Cardiac muscle cell (in vitro differentiated cells and primary cell): ENCODE results near the gene CELF1. TPM values are rescaled to one million over a fixed set of nuclear protein-coding genes. Genes with fewer than 3 reads are reported as not detected.

ENCODE experiments used
- DNase-seq, 2 donors: peaks; one replicate each; pipeline versions ENCODE4 v3.0.0 to v3.0.0-alpha.2; 2010 to 2017; ENCODE audit warnings: low read depth in 1 of 2, low spot score in 1 of 2
- H3K27ac ChIP-seq: fragments of 200-600 bp; sonication (generic); 2 replicates; pipeline ENCODE4 v1.5.1; 2016
- H3K27me3 ChIP-seq: fragments of 200-600 bp; sonication (generic); 2 replicates; pipeline ENCODE4 v1.6.0; 2016; ENCODE audit warnings: control low read depth
- H3K36me3 ChIP-seq: fragments of 200-600 bp; sonication (generic); 2 replicates; pipeline ENCODE4 v1.5.1; 2016; ENCODE audit warnings: control low read depth
- H3K4me1 ChIP-seq: fragments of 200-600 bp; sonication (generic); 2 replicates; pipeline ENCODE4 v1.8.1; 2017; ENCODE audit warnings: low read depth, mild to moderate bottlenecking, mixed run types
- H3K4me3 ChIP-seq: fragments of 200-600 bp; sonication (generic); 2 replicates; pipeline ENCODE4 v1.5.1; 2016; ENCODE audit warnings: mild to moderate bottlenecking
- H3K9me3 ChIP-seq: fragments of 200-600 bp; sonication (generic); 2 replicates; pipeline ENCODE4 v1.5.1; 2017; ENCODE audit warnings: low read depth, mild to moderate bottlenecking, control low read depth
- CTCF ChIP-seq: IDR thresholded peaks from 2 replicates; pipeline ENCODE4 v1.5.1; 2012; ENCODE audit warnings: low read depth, mild to moderate bottlenecking, low read length
- polyA plus RNA-seq: library from polyadenylated mRNA; unstranded; fragments of >200 nt; fragmentation: Nextera tagmentation; extraction: Ambion mirVana; gene quantifications from 2 replicates; pipeline ENCODE4 v1.2.1, GENCODE V29; 2016
- total RNA-seq: library from RNA; depleted of rRNA; stranded (reverse); fragments of >200 nt; gene quantifications from 2 replicates; pipeline ENCODE4 v1.2.3, GENCODE V29; 2016

Gene CELF1
- total and polyA plus RNA-seq, 2 experiments from 2014 or later, result 98.9 to 178 TPM

DNA sequence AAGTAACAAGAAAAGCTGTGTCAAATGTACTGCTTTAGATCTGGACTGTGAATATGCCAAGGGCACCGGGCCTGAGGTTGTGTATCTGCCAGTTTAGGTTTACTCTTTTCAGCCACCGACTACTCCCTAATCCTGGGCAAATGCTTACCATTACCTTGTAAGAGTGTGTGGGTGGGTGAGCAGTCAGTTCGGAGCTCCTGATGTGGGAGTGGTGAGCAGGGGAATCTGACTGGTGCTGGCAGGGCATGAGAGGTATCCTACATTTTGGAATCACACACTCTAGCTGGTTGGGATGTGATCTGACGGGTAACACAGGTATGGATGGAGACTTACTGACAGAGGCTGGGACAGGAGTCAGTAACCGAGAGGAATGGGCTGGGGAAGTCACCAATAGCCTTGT, 30.9 kb upstream of the CELF1 start:
- Histone ChIP-seq H3K27ac (no peak overlapping the region), H3K4me1 (peaks cover 7% of the 10 kb centered on the region), H3K27me3 (no peaks in the 10 kb centered on the region), H3K9me3 (no peaks in the 10 kb centered on the region), H3K36me3 (peaks cover 39% of the 10 kb centered on the region), H3K4me3 (no peak overlapping the region)
- no peak for TF ChIP-seq CTCF
- DNase-seq, result no peak

GRCh38 chr11:47578524-47579494, 25.9 kb upstream of the CELF1 start, which contains the start of the genes KBTBD4 and NDUFS3:
KBTBD4 (minus strand) TSS chr11:47578970; CDS start chr11:47578951, 19 bp downstream.
NDUFS3 (plus strand) TSS chr11:47579074; CDS start chr11:47579092, 18 bp downstream.
- H3K4me3 ChIP-seq, result peak within 1 kb of the TSS; percentile 92
- H3K27ac ChIP-seq, result peak within 1 kb of the TSS; percentile 91
- H3K9me3 ChIP-seq, result no peaks in the 10 kb centered on the region
- peak; percentile 92 to 94 for DNase-seq
- TF ChIP-seq CTCF, result no peak
- no peaks in the 10 kb centered on the region for H3K27me3 ChIP-seq
- H3K4me1 ChIP-seq, result peaks cover 12% of the 10 kb centered on the region
- peaks cover 43% of the 10 kb centered on the region for H3K36me3 ChIP-seq

DNA sequence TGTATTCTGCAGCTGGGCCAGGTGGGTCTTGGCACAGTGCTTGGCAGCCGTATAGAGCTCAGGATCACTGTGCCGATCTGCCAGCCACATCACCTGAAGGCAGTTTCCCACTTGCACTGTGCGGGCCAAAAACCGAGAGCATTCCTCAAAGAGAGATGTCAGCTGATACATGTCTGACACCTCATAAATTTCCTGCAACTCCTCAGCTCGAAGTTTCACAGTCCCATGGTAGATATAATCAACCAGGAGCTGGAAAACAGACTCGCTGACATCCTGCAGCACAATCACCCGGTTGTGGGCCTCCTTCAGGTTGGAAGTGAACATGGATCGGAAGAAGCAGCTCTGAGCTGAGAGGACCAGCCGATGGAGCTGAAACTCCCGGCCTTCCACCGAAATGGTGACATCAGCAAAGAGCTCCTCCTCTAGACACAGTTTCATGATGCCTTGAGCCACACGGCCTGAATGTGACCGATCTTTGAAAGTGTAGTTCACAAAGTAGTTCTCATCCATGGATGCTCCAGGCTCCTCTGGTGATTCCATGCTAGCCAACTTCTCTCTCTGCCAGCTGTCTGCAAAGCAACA, 24.6 kb upstream of the CELF1 start:
- Histone ChIP-seq H3K36me3 (peaks cover 42% of the 10 kb centered on the region), H3K4me1 (peaks cover 12% of the 10 kb centered on the region), H3K27me3 (no peaks in the 10 kb centered on the region), H3K4me3 (no peak overlapping the region), H3K9me3 (no peaks in the 10 kb centered on the region), H3K27ac (peak overlapping the region; percentile 91)
- TF ChIP-seq CTCF, result no peak
- DNase-seq, result no peak

DNA sequence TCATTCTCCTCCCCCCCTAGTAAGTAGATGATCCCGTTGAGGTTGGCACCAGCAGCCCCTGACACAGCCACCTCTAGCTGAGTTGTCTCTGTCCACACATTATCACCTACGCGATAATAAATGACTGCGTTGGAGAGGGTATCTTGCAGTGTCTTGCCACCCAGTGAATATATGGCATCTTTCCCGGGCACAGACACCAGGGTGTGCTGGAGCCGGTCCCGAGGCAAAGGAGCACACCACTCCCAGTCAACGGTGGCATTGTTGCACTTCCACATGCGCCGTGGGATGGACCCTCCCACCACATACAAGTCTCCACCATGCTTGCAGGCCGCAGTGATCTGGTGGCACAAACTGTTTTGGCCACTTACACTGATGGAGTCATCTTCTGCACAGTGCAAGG, 20.4 kb upstream of the CELF1 start:
- no peaks in the 10 kb centered on the region for H3K9me3 ChIP-seq
- H3K27ac ChIP-seq, result no peak overlapping the region
- no peak overlapping the region for H3K4me3 ChIP-seq
- no peaks in the 10 kb centered on the region for H3K27me3 ChIP-seq
- DNase-seq, result no peak
- peaks cover 5% of the 10 kb centered on the region for H3K4me1 ChIP-seq
- H3K36me3 ChIP-seq, result peaks cover 47% of the 10 kb centered on the region
- TF ChIP-seq CTCF, result no peak

DNA sequence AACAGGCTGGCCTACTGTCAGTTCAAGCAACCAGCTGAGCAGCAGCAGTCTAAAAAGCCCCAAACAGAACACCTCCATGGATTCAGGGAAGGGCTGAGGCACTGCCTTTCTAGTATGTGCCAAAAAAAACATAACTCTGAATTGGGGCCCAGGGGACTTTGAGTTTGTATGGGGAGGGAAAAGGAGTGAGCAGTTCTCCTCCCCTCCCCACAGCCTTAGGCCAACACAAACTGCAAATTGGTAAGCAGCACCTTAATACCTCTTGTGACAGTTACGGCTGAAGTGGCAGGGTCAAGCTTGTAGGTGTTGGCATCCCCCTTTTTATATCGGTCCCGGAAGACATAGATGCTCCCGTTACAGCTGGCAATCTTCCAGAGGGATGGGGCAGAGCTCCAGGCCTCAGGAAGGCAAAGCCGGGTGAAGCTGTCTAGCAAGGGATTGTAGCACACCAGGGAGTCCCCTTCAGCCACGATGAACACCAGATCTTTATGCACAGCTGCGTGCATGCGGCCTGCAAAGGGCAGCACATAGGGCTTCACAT, 19.9 kb upstream of the CELF1 start:
- no peak overlapping the region for H3K27ac ChIP-seq
- H3K36me3 ChIP-seq, result peaks cover 47% of the 10 kb centered on the region
- peaks cover under 1% of the 10 kb centered on the region for H3K4me1 ChIP-seq
- no peak overlapping the region for H3K4me3 ChIP-seq
- no peak for TF ChIP-seq CTCF
- H3K27me3 ChIP-seq, result no peaks in the 10 kb centered on the region
- no peaks in the 10 kb centered on the region for H3K9me3 ChIP-seq
- DNase-seq, result no peak
